Neural cell (in vitro differentiated cells): ENCODE measurements around the gene SPATA2L. TPM values are rescaled to one million over a fixed set of nuclear protein-coding genes. Genes with fewer than 3 reads are reported as not detected.

Experiments used
- H2AFZ ChIP-seq: fragments of 200-600, 300-800 bp; sonication (generic), shearing (Covaris generic); 2 replicates; pipeline ENCODE4 v1.6.0; 2014; ENCODE audit warnings: low read depth, mild to moderate bottlenecking, antibody characterized with exemption, low read length, moderate library complexity
- H3F3A ChIP-seq: fragments of 200-600 bp; shearing (Covaris generic); 2 replicates; pipeline ENCODE4 v1.6.1; 2016; ENCODE audit warnings: mild to moderate bottlenecking, moderate library complexity, mixed read lengths, antibody characterized with exemption, low read length; ENCODE audit not compliant: insufficient read depth, poor library complexity, severe bottlenecking
- H3K27ac ChIP-seq: fragments of 200-600, 300-800 bp; sonication (generic), shearing (Covaris generic); 2 replicates; pipeline ENCODE4 v1.5.1; 2014; ENCODE audit warnings: mild to moderate bottlenecking, low read length, moderate library complexity
- H3K27me3 ChIP-seq: fragments of 300-800, 200-600 bp; sonication (generic), shearing (Covaris generic); 2 replicates; pipeline ENCODE4 v1.6.0; 2014; ENCODE audit warnings: mild to moderate bottlenecking, low read depth, low read length, moderate library complexity; ENCODE audit not compliant: insufficient read depth
- H3K36me3 ChIP-seq: fragments of 300-800, 200-600 bp; sonication (generic), shearing (Covaris generic); 2 replicates; pipeline ENCODE4 v1.5.1; 2014; ENCODE audit warnings: mild to moderate bottlenecking, antibody characterized with exemption, low read length, moderate library complexity; ENCODE audit not compliant: insufficient read depth
- H3K4me2 ChIP-seq: fragments of 300-800, 200-600 bp; sonication (generic), shearing (Covaris generic); 2 replicates; pipeline ENCODE4 v1.6.0; 2014; ENCODE audit warnings: mild to moderate bottlenecking, low read length
- H3K4me3 ChIP-seq: fragments of 300-800, 200-600 bp; sonication (generic), shearing (Covaris generic); 2 replicates; pipeline ENCODE4 v1.5.1; 2014; ENCODE audit warnings: mild to moderate bottlenecking, low read length, moderate library complexity
- H3K79me2 ChIP-seq: fragments of 200-600 bp; shearing (Covaris generic); replicated peaks from 2 replicates; pipeline ENCODE4 v1.6.0; 2014; ENCODE audit warnings: mild to moderate bottlenecking, low read length, moderate library complexity; ENCODE audit not compliant: insufficient read depth
- H3K9ac ChIP-seq: fragments of 300-800, 200-600 bp; sonication (generic), shearing (Covaris generic); 2 replicates; pipeline ENCODE4 v1.6.1; 2016; ENCODE audit warnings: mild to moderate bottlenecking, low read length, mixed read lengths
- H3K9me2 ChIP-seq: fragments of 200-600 bp; shearing (Covaris generic); 2 replicates; pipeline ENCODE4 v1.6.1; 2016; ENCODE audit warnings: mild to moderate bottlenecking, low read length, mixed read lengths; ENCODE audit not compliant: insufficient read depth
- H3K9me3 ChIP-seq: fragments of 200-600, 300-800 bp; sonication (generic), shearing (Covaris generic); 2 replicates; pipeline ENCODE4 v1.6.1; 2016; ENCODE audit warnings: mild to moderate bottlenecking, mixed run types, low read length, moderate library complexity, mixed read lengths
- H4K20me1 ChIP-seq: fragments of 200-600 bp; shearing (Covaris generic); 2 replicates; pipeline ENCODE4 v1.6.1; 2016; ENCODE audit warnings: mild to moderate bottlenecking, mixed run types; ENCODE audit not compliant: insufficient read depth
- EP300 ChIP-seq: fragments of 450-650 bp; conservative IDR thresholded peaks from 2 replicates; pipeline ENCODE4 v1.6.1; 2014; ENCODE audit warnings: antibody characterized with exemption, mild to moderate bottlenecking, moderate library complexity; ENCODE audit not compliant: poor library complexity, severe bottlenecking
- EZH2 ChIP-seq: fragments of 200-600, 300-800 bp; shearing (Covaris generic), sonication (generic); IDR thresholded peaks from 2 replicates; pipeline ENCODE4 v1.6.1; 2014; ENCODE audit warnings: antibody characterized with exemption, low read length, borderline replicate concordance, mild to moderate bottlenecking; ENCODE audit not compliant: insufficient read depth, poor library complexity, severe bottlenecking
- MXI1 ChIP-seq: fragments of 450-650 bp; conservative IDR thresholded peaks from 2 replicates; pipeline ENCODE4 v1.6.1; 2014; ENCODE audit warnings: antibody characterized with exemption, mild to moderate bottlenecking; ENCODE audit not compliant: poor library complexity, severe bottlenecking
- POLR2AphosphoS5 ChIP-seq: IDR thresholded peaks from 2 replicates; pipeline ENCODE4 v1.6.1; 2012
- RAD21 ChIP-seq: fragments of 450-650 bp; conservative IDR thresholded peaks from 2 replicates; pipeline ENCODE4 v1.6.1; 2014; ENCODE audit warnings: antibody characterized with exemption, mild to moderate bottlenecking, moderate library complexity
- REST ChIP-seq: IDR thresholded peaks from 2 replicates; pipeline ENCODE4 v1.6.1; 2012; ENCODE audit warnings: borderline replicate concordance
- SMC3 ChIP-seq: fragments of 450-650 bp; conservative IDR thresholded peaks from 2 replicates; pipeline ENCODE4 v1.6.1; 2014; ENCODE audit warnings: antibody characterized with exemption, mild to moderate bottlenecking, moderate library complexity; ENCODE audit not compliant: poor library complexity
- TAF1 ChIP-seq: IDR thresholded peaks from 2 replicates; pipeline ENCODE4 v1.6.1; 2012; ENCODE audit warnings: low read depth
- polyA plus RNA-seq: library from polyadenylated mRNA; depleted of rRNA; stranded (reverse); fragments of >200 nt; gene quantifications from 2 replicates; pipeline ENCODE4 v1.2.3, GENCODE V29; 2014
- TF ChIP-seq, protein P1 (sequence below): fragments of 450-650 bp; IDR thresholded peaks from 2 replicates; pipeline ENCODE4 v1.5.1; 2014; ENCODE audit warnings: antibody characterized with exemption, mild to moderate bottlenecking, moderate library complexity; ENCODE audit not compliant: poor library complexity, severe bottlenecking

Gene SPATA2L
- polyA plus RNA-seq, 1 donor from 2014 or later: 39.1 TPM

DNA sequence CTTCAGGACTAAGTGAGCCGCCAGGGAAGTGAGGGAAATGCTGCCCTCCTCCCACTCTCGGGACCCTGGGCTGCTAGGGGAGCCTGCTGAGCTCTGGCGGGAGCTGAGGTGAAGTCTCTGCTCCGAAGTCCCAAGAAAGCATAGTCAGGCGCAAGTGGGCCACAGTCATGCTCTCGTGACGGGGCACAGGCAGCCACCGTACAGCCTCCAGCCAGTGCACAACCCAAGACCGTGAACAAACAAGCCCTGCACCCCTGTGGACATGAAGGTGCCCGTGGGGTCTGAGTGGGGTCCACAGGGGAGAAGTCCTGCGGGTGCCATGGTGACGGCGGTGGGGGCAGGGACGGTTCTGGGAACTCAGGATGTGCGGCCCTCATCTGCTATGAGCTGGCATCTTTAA is 44.5 kb upstream of the SPATA2L start:
- no peaks in the 10 kb centered on the region for H3K9me2 ChIP-seq
- no peaks in the 10 kb centered on the region for H4K20me1 ChIP-seq
- no peaks in the 10 kb centered on the region for H3K9me3 ChIP-seq
- H3K4me3 ChIP-seq: no peak overlapping the region
- H3K4me2 ChIP-seq: no peak overlapping the region
- no peaks in the 10 kb centered on the region for H3K36me3 ChIP-seq
- no peak overlapping the region for H3K9ac ChIP-seq
- H3K79me2 ChIP-seq: no peaks in the 10 kb centered on the region
- no peak for TF ChIP-seq RAD21
- no peak for TF ChIP-seq EP300
- TF ChIP-seq SMC3: no peak
- TF ChIP-seq REST: no peak
- TF ChIP-seq EZH2: no peak
- TF ChIP-seq, protein P1, sequence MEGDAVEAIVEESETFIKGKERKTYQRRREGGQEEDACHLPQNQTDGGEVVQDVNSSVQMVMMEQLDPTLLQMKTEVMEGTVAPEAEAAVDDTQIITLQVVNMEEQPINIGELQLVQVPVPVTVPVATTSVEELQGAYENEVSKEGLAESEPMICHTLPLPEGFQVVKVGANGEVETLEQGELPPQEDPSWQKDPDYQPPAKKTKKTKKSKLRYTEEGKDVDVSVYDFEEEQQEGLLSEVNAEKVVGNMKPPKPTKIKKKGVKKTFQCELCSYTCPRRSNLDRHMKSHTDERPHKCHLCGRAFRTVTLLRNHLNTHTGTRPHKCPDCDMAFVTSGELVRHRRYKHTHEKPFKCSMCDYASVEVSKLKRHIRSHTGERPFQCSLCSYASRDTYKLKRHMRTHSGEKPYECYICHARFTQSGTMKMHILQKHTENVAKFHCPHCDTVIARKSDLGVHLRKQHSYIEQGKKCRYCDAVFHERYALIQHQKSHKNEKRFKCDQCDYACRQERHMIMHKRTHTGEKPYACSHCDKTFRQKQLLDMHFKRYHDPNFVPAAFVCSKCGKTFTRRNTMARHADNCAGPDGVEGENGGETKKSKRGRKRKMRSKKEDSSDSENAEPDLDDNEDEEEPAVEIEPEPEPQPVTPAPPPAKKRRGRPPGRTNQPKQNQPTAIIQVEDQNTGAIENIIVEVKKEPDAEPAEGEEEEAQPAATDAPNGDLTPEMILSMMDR: no peak
- TF ChIP-seq POLR2AphosphoS5: no peak
- no peaks in the 10 kb centered on the region for H3K27me3 ChIP-seq
- no peak overlapping the region for H3K27ac ChIP-seq
- no peak overlapping the region for H2AFZ ChIP-seq
- no peaks in the 10 kb centered on the region for H3F3A ChIP-seq

GRCh38 chr16:89744813-89745212 is 43.3 kb upstream of the SPATA2L start:
- no peaks in the 10 kb centered on the region for H3K9me3 ChIP-seq
- TF ChIP-seq RAD21 (no peak), EP300 (no peak), REST (no peak), MXI1 (no peak), EZH2 (no peak), POLR2AphosphoS5 (no peak), TAF1 (no peak), SMC3 (no peak)
- TF ChIP-seq, protein P1: no peak
- H3K27ac ChIP-seq: no peak overlapping the region
- H3K27me3 ChIP-seq: no peaks in the 10 kb centered on the region
- H3F3A ChIP-seq: no peaks in the 10 kb centered on the region
- no peaks in the 10 kb centered on the region for H3K9me2 ChIP-seq
- no peak overlapping the region for H3K4me2 ChIP-seq
- H2AFZ ChIP-seq: no peak overlapping the region
- H3K79me2 ChIP-seq: no peaks in the 10 kb centered on the region
- H3K9ac ChIP-seq: no peak overlapping the region
- H3K36me3 ChIP-seq: no peaks in the 10 kb centered on the region
- H4K20me1 ChIP-seq: no peaks in the 10 kb centered on the region
- H3K4me3 ChIP-seq: no peak overlapping the region
